Measurements from ENCODE around the gene MOBP.

DNA sequence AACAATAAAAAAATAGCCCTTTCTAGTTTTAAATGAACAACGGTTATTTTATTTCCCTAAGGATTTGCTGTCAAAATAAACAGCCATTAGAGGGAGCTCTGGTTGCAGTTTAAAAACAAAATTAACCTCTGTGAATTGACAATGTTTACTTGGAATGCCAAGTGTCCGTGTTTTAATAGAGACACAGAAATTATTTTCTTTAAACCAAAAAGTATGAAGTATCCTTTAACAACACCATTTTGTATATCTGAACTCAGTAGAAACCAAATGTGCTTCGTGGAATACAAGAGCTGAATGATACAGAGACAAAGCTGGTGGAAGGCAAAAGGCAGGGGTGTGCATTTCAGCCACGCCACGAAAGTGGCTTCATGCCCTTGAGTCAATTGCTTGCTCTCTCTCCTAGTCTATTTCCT, 74.4 kb downstream of the MOBP start:
- TF ChIP-seq FOXP2 (optimal IDR thresholded peaks at IDR 0.05; ENCODE audit: control extremely low read depth, extremely low read length, insufficient read depth) = no peak
- no peak for TF ChIP-seq EZH2 (IDR thresholded peaks at IDR 0.05)
- no peak for TF ChIP-seq POLR2AphosphoS5 (IDR thresholded peaks at IDR 0.05; ENCODE audit: borderline replicate concordance, low read depth, low read length)

All from SK-N-MC (cell line).